Effector CD8-positive, alpha-beta T cell (primary cell): ENCODE data around the gene KLHL29.

Source experiments
- DNase-seq: peaks from one replicate; lab custom pipeline; 2025; lab: John Stamatoyannopoulos, UW

Gene KLHL29

GRCh38 chr2:23476786-23477185 lies 91.8 kb downstream of the KLHL29 start:
- no peak for DNase-seq

- DNase-seq: no peak
Measured at GRCh38 chr2:23477392-23477791, 92.4 kb downstream of the KLHL29 start.

DNA sequence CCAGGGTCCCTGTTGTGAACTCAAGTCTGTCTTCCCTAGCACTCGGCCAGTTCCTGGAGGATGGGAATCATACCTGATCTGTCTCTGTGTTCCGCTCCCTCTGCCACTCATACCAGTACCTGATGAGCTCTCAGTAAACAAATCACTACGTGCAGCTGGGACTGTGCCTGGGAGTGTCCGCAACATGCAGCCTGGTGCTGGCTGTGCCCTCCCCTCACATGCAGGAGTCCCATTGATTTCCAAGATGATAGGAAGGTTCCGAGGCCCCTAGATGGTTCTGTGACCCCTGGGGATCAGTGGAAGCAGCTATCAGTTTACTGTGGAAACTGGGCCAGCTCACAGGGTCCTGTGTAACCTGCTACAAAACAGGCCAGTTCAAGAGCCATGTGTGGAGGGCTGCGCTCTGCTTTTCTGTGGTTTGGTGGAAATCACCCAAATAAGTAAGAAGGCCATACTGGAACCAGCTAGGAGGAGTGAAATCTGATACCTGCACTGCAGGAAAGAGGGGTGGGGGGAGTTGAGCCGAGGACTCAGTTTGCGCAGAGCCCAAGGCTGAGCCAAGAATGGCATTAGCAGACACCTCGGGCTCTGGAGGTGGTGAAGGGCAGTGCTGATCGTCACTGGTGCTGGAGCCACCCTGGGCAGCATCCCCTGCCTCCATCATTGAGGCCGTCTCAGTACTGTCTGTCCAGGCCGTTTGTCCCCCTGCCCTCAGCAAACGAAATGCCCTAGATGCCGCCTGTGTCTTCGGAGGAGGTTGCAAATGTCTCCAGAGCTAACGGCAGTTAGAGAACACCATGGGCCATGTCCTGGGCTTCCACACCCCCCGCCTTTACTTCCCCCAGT lies 93.3 kb downstream of the KLHL29 start:
- no peak for DNase-seq

DNA sequence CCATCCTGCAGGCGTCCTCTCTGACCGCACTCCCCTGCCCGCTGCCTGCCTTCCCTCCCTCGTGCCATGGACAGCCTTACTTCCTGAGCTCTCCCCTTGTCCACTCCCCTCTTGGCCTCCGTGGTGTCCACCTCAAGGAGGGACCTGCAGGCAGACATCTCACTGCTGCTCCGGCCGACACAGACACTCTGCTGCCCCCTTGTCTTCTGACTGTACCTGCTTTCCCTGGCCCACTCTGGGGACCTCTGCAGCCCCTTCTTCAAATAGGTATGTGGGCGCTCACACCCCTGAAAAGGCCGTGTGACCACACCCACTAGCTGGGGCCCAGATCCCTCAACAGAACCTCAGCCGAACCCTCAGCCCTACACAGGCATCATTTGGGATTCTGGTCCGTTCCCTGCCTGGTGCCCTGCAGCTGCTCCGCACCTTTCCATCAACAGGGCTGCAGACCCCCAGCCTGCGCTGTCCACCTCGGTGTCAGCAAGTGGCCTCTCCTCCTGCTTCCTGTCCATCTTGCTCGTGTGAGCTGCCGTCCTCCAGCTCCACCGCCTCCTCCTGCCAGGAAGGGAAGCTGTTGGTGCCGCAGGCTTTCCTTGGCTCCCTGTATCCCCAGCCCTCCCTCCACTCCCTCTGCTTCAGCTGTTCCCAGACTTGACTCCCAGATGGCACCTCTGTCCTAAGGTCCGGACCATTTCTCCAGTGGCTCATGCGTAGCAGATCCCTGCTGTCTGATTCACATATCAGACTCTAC lies 94.1 kb downstream of the KLHL29 start:
- no peak for DNase-seq

- no peak for DNase-seq
Measured at GRCh38 chr2:23480957-23481797, 96.2 kb downstream of the KLHL29 start.

GRCh38 chr2:23482188-23482587 lies 97.2 kb downstream of the KLHL29 start:
- no peak for DNase-seq

GRCh38 chr2:23482607-23483006 lies 97.6 kb downstream of the KLHL29 start:
- no peak for DNase-seq

GRCh38 chr2:23483791-23484190 lies 98.8 kb downstream of the KLHL29 start:
- no peak for DNase-seq

- no peak for DNase-seq
Measured at GRCh38 chr2:23484275-23484674, 99.3 kb downstream of the KLHL29 start.

DNA sequence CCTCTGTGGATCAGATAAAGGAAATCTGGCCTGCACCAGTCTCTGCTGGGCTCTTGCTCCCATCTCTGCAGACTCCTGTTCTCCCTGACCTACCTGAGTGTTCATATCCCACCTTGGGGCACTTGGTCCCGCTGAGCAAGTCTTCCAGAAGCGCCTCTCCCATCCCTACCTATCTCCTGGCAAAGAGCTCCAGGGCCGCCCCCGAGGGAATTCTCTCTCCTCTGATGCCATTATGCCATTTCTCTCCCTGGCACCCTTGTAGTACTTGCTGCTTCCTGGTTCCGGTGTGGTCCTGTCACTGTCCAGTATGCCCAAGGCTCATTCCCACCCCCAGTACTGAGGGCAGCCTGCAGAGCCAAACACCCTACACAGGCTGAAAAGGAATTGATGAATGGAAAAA lies 99.8 kb downstream of the KLHL29 start:
- no peak for DNase-seq

GRCh38 chr2:23485261-23485660 lies 100.3 kb downstream of the KLHL29 start:
- no peak for DNase-seq

- DNase-seq: no peak
Measured at GRCh38 chr2:23485841-23486683, 101.1 kb downstream of the KLHL29 start.

DNA sequence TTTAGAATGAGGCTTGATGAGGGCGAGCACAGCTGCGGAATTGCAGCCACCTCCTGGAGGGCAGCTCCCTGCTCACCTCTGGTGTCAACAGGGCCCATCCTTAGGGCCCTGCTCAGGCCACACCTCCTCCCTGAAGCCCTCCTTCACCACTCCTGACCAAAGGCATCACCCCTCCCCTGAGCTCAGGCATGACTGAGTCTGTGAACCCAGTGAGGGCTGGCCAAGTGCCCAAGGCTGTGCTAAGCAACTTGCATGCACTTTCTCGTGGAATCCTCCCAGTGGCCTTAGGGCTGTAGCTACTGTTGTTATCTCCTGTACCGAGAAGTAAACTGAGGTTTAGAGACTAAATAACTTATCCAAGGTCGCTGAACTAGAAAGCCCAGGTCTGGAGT lies 101.7 kb downstream of the KLHL29 start:
- no peak for DNase-seq

DNA sequence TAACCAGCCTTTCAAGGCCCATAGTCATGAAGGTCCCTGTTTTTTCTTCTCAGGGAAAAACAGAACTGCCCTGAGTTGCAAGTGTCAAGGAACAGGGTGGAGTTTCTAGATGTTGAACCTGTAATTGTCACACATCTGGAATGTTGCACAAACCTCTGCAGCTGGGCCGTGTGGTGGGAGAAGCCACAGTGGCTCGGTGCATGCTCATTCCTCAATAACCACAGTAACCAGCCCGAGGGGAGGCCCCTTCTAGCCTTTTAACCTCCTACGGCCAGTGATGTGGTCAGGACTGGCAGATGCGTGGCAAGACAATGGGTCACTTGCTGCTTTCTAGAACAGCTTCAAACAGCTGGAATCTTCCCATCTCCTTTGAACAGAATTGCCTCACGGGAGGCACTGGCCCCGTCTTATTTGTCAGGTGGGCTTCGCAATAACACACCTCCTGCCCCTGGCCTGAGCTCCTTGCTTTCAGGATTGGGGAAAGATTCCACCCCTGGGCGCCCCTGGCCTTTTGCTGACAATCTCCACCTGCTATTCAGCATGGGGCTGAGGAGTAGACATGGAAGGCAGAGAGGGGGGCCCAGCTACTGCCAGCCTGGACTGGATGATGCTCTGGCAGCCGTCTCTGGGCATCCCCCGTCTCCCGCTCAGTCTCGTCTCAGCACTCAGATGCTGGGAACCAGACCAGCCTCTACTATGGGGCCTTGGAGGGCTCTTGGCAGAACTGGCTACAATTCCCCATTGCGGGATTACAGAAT lies 102.9 kb downstream of the KLHL29 start:
- no peak for DNase-seq

- DNase-seq: no peak
Measured at GRCh38 chr2:23488584-23488983, 103.6 kb downstream of the KLHL29 start.

DNA sequence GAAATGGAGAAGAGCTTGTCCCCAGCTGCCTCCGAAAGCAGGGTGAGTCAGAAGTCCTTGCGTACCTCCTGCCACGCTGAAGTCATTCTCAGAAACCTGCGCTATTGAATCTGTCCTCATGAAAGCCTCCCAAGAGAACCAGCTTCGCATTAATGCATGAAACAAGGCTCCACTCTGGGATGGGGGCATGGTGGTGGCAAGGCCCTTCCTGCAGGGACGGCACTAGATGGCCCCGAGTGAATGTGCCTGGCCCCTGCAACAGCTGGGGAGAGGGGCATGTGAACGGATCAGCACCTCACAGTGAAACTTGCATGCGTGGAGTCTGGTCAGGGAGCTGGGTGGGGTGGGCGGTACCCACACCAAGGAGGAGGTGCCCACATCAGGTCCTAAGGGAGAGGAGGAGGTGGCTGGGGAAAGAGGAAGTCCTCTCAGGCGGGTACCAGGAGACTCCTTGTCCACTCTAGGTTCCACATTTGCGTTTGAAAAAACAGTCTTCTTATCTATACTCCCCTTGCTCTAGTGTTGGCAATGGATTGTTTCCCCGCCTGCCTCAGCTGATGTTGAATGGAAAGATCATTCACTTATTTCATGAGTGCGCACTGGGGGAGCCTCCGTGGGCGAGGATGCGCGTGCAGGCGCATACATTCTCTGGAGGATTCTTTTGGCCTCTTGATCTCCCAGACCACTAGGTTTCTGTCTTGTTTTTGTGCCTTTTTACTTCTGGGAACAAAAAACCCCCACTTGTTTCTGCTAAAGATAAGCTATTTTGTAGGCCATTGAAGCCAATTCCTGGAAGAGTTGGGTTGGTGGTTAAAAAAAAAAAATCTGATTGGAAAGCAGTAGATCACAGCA lies 104.7 kb downstream of the KLHL29 start:
- DNase-seq: no peak

DNA sequence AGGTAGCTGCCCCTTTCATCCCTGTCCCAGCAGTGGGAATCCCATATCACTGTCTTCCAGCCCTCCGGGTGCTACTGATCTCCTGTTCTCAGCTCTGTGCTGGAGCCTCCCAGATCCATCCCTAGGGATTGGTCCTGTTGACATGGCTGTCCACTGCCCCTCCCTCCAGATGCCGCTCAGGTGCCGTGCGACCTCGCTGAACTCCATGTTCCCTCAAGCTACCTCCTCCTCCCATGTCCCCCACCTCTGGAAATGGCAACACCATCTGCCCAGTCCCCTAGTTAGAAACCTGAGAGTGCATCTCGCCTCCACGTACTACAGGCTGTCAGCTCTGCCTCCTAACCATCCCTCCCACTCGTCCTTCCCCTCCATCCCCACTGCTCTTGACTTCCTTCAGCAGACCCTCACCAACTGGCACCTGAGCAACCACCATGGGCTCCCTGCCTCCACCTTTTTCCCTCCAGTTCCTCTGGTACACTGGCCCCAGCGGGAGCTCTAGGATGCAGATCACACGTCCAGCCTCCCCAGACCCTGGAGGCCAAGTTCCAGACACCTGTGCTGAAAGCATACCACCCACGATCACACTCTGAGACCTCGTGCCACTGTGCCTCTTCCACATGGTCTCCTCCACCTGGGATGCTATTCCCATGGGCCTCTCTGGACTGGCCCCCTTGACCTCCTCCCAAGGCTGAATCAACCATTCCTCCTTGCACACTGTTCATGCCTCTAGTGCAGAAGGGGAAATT lies 106.8 kb downstream of the KLHL29 start:
- no peak for DNase-seq

DNA sequence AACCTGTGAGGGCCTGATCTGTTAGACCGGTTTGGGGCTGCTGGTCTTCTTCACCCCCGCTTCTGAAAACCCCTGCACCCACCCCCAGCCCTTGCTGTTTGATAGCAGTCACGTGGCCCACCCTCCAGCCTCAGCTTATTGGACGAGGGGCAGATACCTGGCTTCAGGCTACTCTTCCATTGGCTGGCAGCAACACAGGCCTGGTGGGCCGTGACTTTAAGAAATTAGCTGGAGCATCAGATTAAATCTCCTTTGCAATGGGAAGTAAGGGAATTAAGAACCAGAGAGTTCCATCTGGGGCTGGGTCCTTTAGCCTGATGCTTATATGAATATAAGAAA lies 107.3 kb downstream of the KLHL29 start:
- DNase-seq: no peak

DNA sequence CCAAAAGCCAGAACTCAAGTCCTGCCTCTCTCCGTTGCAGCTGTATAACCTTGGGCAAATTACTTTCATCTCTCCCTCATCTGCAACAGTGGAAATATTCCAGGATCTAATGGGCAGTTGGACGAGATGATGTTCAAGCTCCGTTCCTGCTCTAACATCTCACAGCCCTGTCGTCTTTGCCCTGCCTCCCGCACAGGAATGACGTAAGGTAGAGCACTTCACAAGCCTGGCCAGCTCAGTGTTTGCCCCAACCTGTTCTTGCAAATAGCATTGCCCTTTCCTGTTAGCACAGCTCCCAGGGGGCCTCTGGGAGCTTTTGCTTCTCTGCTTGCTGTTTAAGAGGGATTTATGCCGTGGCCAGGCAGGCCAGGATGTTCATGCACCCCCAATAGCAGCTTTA lies 107.9 kb downstream of the KLHL29 start:
- DNase-seq: no peak
